PC-3 (cell line): ENCODE data around the gene PRR14.

Source experiments
- CTCF ChIP-seq: fragments of 300-600 bp; sonication (generic); conservative IDR thresholded peaks from 2 replicates; pipeline ENCODE4 v1.5.1; 2017; ENCODE audit warnings: antibody characterized with exemption, low read depth, mild to moderate bottlenecking, low read length
- EZH2 ChIP-seq: fragments of 300-600 bp; sonication (generic); IDR thresholded peaks from one replicate; pipeline ENCODE4 v1.6.1; 2017; ENCODE audit warnings: antibody characterized with exemption, mild to moderate bottlenecking, low read length; ENCODE audit not compliant: unreplicated experiment
- EZH2phosphoT487 ChIP-seq: fragments of 300-600 bp; sonication (generic); IDR thresholded peaks from 2 replicates; pipeline ENCODE4 v1.6.1; 2018; ENCODE audit warnings: mild to moderate bottlenecking, antibody characterized with exemption, low read length, borderline replicate concordance

GRCh38 chr16:30668393-30668792, 17.6 kb downstream of the PRR14 start:
- TF ChIP-seq CTCF (no peak), EZH2 (no peak), EZH2phosphoT487 (no peak)
